HepG2 (cell line): ENCODE results near the gene NEK6. TPM values are rescaled to one million over a fixed set of nuclear protein-coding genes. Genes with fewer than 3 reads are reported as not detected.
A peak's percentile ranks its signal among the peaks of the same experiment; 100 is the strongest.

ENCODE experiments used
- ERF ChIP-seq: IDR thresholded peaks from 2 replicates; pipeline ENCODE4 v1.6.1; 2018; ENCODE audit warnings: missing biosample characterization, missing genetic modification reagents
- JUNB ChIP-seq: sonication (generic); formaldehyde crosslinking; IDR thresholded peaks from 2 replicates; pipeline ENCODE4 v1.8.0; 2022; ENCODE audit warnings: missing genetic modification reagents, mild to moderate bottlenecking, borderline replicate concordance
- JUND ChIP-seq: sonication (generic); formaldehyde crosslinking; IDR thresholded peaks from 2 replicates; pipeline ENCODE4 v1.8.0; 2022; ENCODE audit warnings: mild to moderate bottlenecking, missing genetic modification reagents
- MAFG ChIP-seq: sonication (generic); formaldehyde crosslinking; IDR thresholded peaks from 2 replicates; pipeline ENCODE4 v1.5.1; 2020; ENCODE audit warnings: mild to moderate bottlenecking, missing genetic modification reagents
- MTF1 ChIP-seq: sonication (generic); formaldehyde crosslinking; IDR thresholded peaks from 2 replicates; pipeline ENCODE4 v1.5.0; 2020; ENCODE audit warnings: missing genetic modification reagents
- PITX1 ChIP-seq: sonication (generic); formaldehyde crosslinking; IDR thresholded peaks from 2 replicates; pipeline ENCODE4 v1.5.1; 2020; ENCODE audit warnings: mild to moderate bottlenecking, missing genetic modification reagents
- RCOR2 ChIP-seq: IDR thresholded peaks from 2 replicates; pipeline ENCODE4 v1.6.1; 2016; ENCODE audit warnings: missing biosample characterization, missing genetic modification reagents
- SNAPC5 ChIP-seq: sonication (generic); formaldehyde crosslinking; IDR thresholded peaks from 2 replicates; pipeline ENCODE4 v1.8.1; 2023; ENCODE audit warnings: mild to moderate bottlenecking, missing genetic modification reagents, borderline replicate concordance
- SOX6 ChIP-seq, 2 experiments: fragments of 450-650 bp in 1 of 2; sonication (generic) in 1 of 2; formaldehyde crosslinking in 1 of 2; IDR thresholded peaks; 2 replicates each; pipeline versions ENCODE4 v1.4.0 to v1.6.1; 2017 to 2020; ENCODE audit warnings: antibody characterized with exemption in 1 of 2, mild to moderate bottlenecking in 1 of 2, missing genetic modification reagents in 1 of 2
- SUZ12 ChIP-seq: fragments of 150-350 bp; IDR thresholded peaks from 2 replicates; pipeline ENCODE4 v1.6.1; 2014; ENCODE audit warnings: low read depth, low read length
- TARDBP ChIP-seq: sonication (generic); formaldehyde crosslinking; IDR thresholded peaks from 2 replicates; pipeline ENCODE4 v1.8.0; 2022; ENCODE audit warnings: mild to moderate bottlenecking, missing genetic modification reagents
- TBP ChIP-seq: sonication (generic); formaldehyde crosslinking; IDR thresholded peaks from 2 replicates; pipeline ENCODE4 v1.5.0; 2020; ENCODE audit warnings: missing genetic modification reagents
- TCF7 ChIP-seq: sonication (generic); IDR thresholded peaks from 2 replicates; pipeline ENCODE4 v1.6.1; 2016; ENCODE audit warnings: antibody characterized with exemption, low read depth
- THAP9 ChIP-seq: sonication (generic); formaldehyde crosslinking; IDR thresholded peaks from 2 replicates; pipeline ENCODE4; 2020; ENCODE audit warnings: missing genetic modification reagents, mild to moderate bottlenecking, borderline replicate concordance
- TSC22D2 ChIP-seq: sonication (generic); formaldehyde crosslinking; IDR thresholded peaks from 2 replicates; pipeline ENCODE4 v1.5.1; 2020; ENCODE audit warnings: missing genetic modification reagents, mild to moderate bottlenecking, borderline replicate concordance
- ZFP41 ChIP-seq: sonication (generic); formaldehyde crosslinking; IDR thresholded peaks from 2 replicates; pipeline ENCODE4 v1.4.0; 2020; ENCODE audit warnings: mild to moderate bottlenecking, missing genetic modification reagents, borderline replicate concordance
- ZNF101 ChIP-seq: sonication (generic); formaldehyde crosslinking; IDR thresholded peaks from 2 replicates; pipeline ENCODE4 v1.4.0; 2020; ENCODE audit warnings: mild to moderate bottlenecking, low read depth, missing genetic modification reagents, borderline replicate concordance
- ZNF235 ChIP-seq: sonication (generic); formaldehyde crosslinking; IDR thresholded peaks from 2 replicates; pipeline ENCODE4 v1.8.1; 2023; ENCODE audit warnings: mild to moderate bottlenecking, missing genetic modification reagents, borderline replicate concordance
- ZNF382 ChIP-seq: sonication (generic); formaldehyde crosslinking; IDR thresholded peaks from 2 replicates; pipeline ENCODE4 v1.5.0; 2020; ENCODE audit warnings: missing genetic modification reagents, mild to moderate bottlenecking, borderline replicate concordance
- ZNF430 ChIP-seq: sonication (generic); formaldehyde crosslinking; IDR thresholded peaks from 2 replicates; pipeline ENCODE4 v1.9.0; 2021; ENCODE audit warnings: mild to moderate bottlenecking, missing genetic modification reagents
- ZNF501 ChIP-seq: sonication (generic); formaldehyde crosslinking; IDR thresholded peaks from 2 replicates; pipeline ENCODE4 v1.5.1; 2020; ENCODE audit warnings: mild to moderate bottlenecking, moderate library complexity, missing genetic modification reagents
- ZNF704 ChIP-seq: sonication (generic); formaldehyde crosslinking; IDR thresholded peaks from 2 replicates; pipeline ENCODE4 v1.8.1; 2023; ENCODE audit warnings: mild to moderate bottlenecking, inconsistent platforms, moderate library complexity, missing genetic modification reagents, borderline replicate concordance
- ZNF709 ChIP-seq: sonication (generic); formaldehyde crosslinking; IDR thresholded peaks from 2 replicates; pipeline ENCODE4 v1.5.0; 2020; ENCODE audit warnings: mild to moderate bottlenecking, missing genetic modification reagents
- polyA plus RNA-seq, 8 experiments: library from polyadenylated mRNA; depleted of rRNA in 3 of 8; stranded (reverse) in 7 of 8; unstranded in 1 of 8; fragments of >200 nt; fragmentation: Illumina TruSeq in 4 of 8; extraction: Trizol in 4 of 8; gene quantifications; 2 replicates each; pipeline versions ENCODE4 v1.2.1 to v1.2.3, GENCODE V29; 2011 to 2016; ENCODE audit warnings: low read depth in 4 of 8, missing spikeins in 1 of 8, mixed read lengths in 1 of 8; ENCODE audit not compliant: insufficient read depth in 1 of 8
- total RNA-seq, 5 experiments: library from RNA; depleted of rRNA; stranded (reverse); fragments of >200 nt; fragmentation: Illumina TruSeq; extraction: Trizol; gene quantifications; 2 replicates each; pipeline ENCODE4 v1.2.3, GENCODE V29; 2016; ENCODE audit warnings: low read depth in 1 of 5
- TF ChIP-seq, protein P1 (sequence below): sonication (generic); formaldehyde crosslinking; IDR thresholded peaks from 2 replicates; pipeline ENCODE4 v1.8.0; 2022; ENCODE audit warnings: mild to moderate bottlenecking, missing genetic modification reagents

NEK6 gene
- total and polyA plus RNA-seq, 2 of the 13 experiments (the other 11 are each of a cell fraction or from before 2014, with no cell fraction given), result 30.4 to 119 TPM

DNA sequence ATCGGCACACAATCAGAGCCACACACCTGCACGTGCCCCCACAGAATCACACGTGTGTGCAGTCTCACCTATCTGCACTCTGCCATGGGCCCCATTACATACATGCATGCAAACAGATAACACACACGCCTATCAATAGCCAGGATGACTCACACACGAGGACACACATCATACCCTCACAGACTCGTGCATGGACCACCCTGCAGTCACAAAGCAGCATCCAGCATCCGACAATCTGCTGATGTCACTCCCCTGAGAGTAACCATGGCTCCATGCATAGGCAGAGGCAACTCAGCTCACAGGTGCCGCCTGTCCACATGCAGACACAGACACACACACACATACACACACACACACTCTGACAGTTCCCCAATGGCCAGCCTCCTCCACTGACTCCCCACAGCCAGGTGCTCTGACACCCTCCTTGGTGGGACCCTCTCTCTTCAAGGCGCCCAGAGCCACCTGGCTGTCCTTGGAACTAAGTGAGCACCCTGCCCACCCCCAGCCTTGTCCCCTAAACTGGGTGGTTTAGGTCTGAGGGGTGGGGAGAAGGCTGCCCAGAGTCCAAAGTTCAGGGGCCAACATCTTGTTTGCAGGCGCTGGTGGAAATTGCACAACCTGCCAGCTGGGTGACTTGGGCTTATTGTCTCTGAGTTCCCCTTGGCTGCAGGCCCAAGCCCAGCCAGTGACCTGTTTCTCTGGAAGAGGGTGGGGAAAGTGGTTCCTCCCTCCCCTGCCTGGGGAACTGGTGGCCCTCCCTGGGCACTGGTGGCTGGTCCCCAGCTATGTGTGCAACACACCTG, 34.6 kb upstream of the NEK6 start (continued):
- TF ChIP-seq THAP9, result peak; percentile 39; the same call in 1 of the 2 replicates
- TF ChIP-seq TBP (CRISPR knock-in tag), result no peak
- peak; percentile 95 for TF ChIP-seq PITX1 (CRISPR knock-in tag)
- peak; percentile 44; the same call in 1 of the 2 replicates for TF ChIP-seq RCOR2
- TF ChIP-seq ZFP41 (CRISPR knock-in tag), result 0 out of 2 replicates have a peak, but pooled peaks have one; percentile 46
- no peak for TF ChIP-seq ZNF709 (CRISPR knock-in tag)
- no peak for TF ChIP-seq MAFG
- 0 out of 2 replicates have a peak, but pooled peaks have one; percentile 18 for TF ChIP-seq ZNF235 (CRISPR knock-in tag)
- TF ChIP-seq ZNF704 (CRISPR knock-in tag), result 0 out of 2 replicates have a peak, but pooled peaks have one; percentile 68
- no peak for TF ChIP-seq SUZ12
- no peak for TF ChIP-seq TSC22D2 (CRISPR knock-in tag)
- TF ChIP-seq, protein P1, sequence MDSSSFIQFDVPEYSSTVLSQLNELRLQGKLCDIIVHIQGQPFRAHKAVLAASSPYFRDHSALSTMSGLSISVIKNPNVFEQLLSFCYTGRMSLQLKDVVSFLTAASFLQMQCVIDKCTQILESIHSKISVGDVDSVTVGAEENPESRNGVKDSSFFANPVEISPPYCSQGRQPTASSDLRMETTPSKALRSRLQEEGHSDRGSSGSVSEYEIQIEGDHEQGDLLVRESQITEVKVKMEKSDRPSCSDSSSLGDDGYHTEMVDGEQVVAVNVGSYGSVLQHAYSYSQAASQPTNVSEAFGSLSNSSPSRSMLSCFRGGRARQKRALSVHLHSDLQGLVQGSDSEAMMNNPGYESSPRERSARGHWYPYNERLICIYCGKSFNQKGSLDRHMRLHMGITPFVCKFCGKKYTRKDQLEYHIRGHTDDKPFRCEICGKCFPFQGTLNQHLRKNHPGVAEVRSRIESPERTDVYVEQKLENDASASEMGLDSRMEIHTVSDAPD (CRISPR knock-in tag), result peak; percentile 86
- no peak for TF ChIP-seq MTF1 (CRISPR knock-in tag)
- TF ChIP-seq ZNF101 (CRISPR knock-in tag), result peak; percentile 54; the same call in 1 of the 2 replicates
- peak; percentile 98 for TF ChIP-seq TARDBP (CRISPR knock-in tag)
- 0 out of 2 replicates have a peak, but pooled peaks have one; percentile 25 for TF ChIP-seq TCF7
- no peak for TF ChIP-seq ZNF382 (CRISPR knock-in tag)
- TF ChIP-seq JUNB, result no peak; the same call in 1 of the 2 replicates
- peak; percentile 82; the same call in 1 of the 2 replicates for TF ChIP-seq ZNF430 (CRISPR knock-in tag)
- TF ChIP-seq SNAPC5 (CRISPR knock-in tag), result no peak
- TF ChIP-seq SOX6 (IDR thresholded peaks at IDR 0.05), result no peak
- TF ChIP-seq SOX6 (CRISPR knock-in tag; IDR thresholded peaks at IDR 0.05), result peak; percentile 99
- TF ChIP-seq ZNF501 (CRISPR knock-in tag), result peak; percentile 51; the same call in 1 of the 2 replicates
- peak; percentile 80 for TF ChIP-seq JUND (CRISPR knock-in tag)
- peak; percentile 94 for TF ChIP-seq ERF (CRISPR knock-in tag)
